LNCAP (cell line): ENCODE results near the gene CHPF2.

Experiments used
- CTCF ChIP-seq: fragments of 450-650 bp; IDR thresholded peaks from 2 replicates; pipeline ENCODE4 v1.5.1; 2017; ENCODE audit warnings: mild to moderate bottlenecking

The CHPF2 gene

GRCh38 chr7:151218170-151218569 is 14.1 kb upstream of the CHPF2 start:
- no peak for TF ChIP-seq CTCF

- no peak for TF ChIP-seq CTCF
Observed at GRCh38 chr7:151223728-151224127, 8.6 kb upstream of the CHPF2 start.

GRCh38 chr7:151225948-151226510 is 6.3 kb upstream of the CHPF2 start:
- no peak for TF ChIP-seq CTCF

GRCh38 chr7:151226560-151226874 is 5.8 kb upstream of the CHPF2 start:
- TF ChIP-seq CTCF = no peak

GRCh38 chr7:151226875-151227782 is 5.2 kb upstream of the CHPF2 start, which contains the start of gene ABCF2:
Gene ABCF2, minus strand, starts transcription at chr7:151227205. Its CDS starts 747 bp downstream, at chr7:151226458.
- no peak for TF ChIP-seq CTCF

- TF ChIP-seq CTCF = no peak
Observed at GRCh38 chr7:151228024-151228866, 4.0 kb upstream of the CHPF2 start.

- TF ChIP-seq CTCF = no peak
Observed at GRCh38 chr7:151229249-151229648, 3.0 kb upstream of the CHPF2 start.
